HCT116 (cell line): ENCODE results near the gene SLAIN2. TPM values are rescaled to one million over a fixed set of nuclear protein-coding genes. Genes with fewer than 3 reads are reported as not detected.

Experiments used
- ATAC-seq: fragments of 200-7000 bp; cut with Tn5 transposase; 2 replicates; pipeline ENCODE4 v1.9.1; 2020; ENCODE audit warnings: mild to moderate bottlenecking, moderate library complexity
- BruUV-seq: library from RNA; stranded (reverse); fragments of 400-500 nt; replicated peaks from 2 replicates; lab custom pipeline; 2021; lab: Mats Ljungman, UMichigan
- CTCF ChIA-PET: fragments of 300-600 bp; sonication (Branson Sonifier 250); formaldehyde crosslinking; loops from one replicate; lab custom pipeline; 2021; ENCODE audit warnings: antibody characterized with exemption; lab: Charles Lee
- POLR2A ChIA-PET: fragments of 300-600, 350-600 bp; sonication (Branson Sonifier 250); formaldehyde crosslinking; loops from one replicate; lab custom pipeline; 2021; ENCODE audit warnings: antibody characterized with exemption; lab: Charles Lee
- RAD21 ChIA-PET, 2 experiments: fragments of 300-600 bp; sonication (Branson Sonifier 250); formaldehyde crosslinking; loops; one replicate each; lab custom pipeline; 2023; ENCODE audit warnings: low total read pairs in 2 of 2; ENCODE audit not compliant: uncharacterized antibody in 2 of 2, unreplicated experiment in 2 of 2, low non-redundant PET in 1 of 2; lab: Charles Lee
- DNase-seq: peaks from one replicate; pipeline ENCODE4 v3.0.0-alpha.2; 2010; ENCODE audit warnings: low read depth, low spot score
- H2AFZ ChIP-seq: fragments of 200-600 bp; shearing (Covaris generic), sonication (generic); 2 replicates; pipeline ENCODE4 v1.6.1; 2017; ENCODE audit warnings: low read depth, mixed run types, mixed read lengths, antibody characterized with exemption, low read length; ENCODE audit not compliant: poor library complexity, severe bottlenecking
- H3K27ac ChIP-seq: 2 replicates; pipeline ENCODE4 v1.5.1; 2012; ENCODE audit warnings: low read depth, low read length
- H3K27me3 ChIP-seq: fragments of 200-600 bp; sonication (generic); 2 replicates; pipeline ENCODE4 v1.6.1; 2016; ENCODE audit warnings: mixed run types, low read length, mixed read lengths; ENCODE audit not compliant: insufficient read depth
- H3K36me3 ChIP-seq, 2 experiments: fragments of 200-500 bp in 1 of 2; fragments of 200-600 bp in 1 of 2; sonication (Bioruptor generic) in 1 of 2; sonication (generic) in 1 of 2; 2 replicates each; pipeline versions ENCODE4 v1.5.1 to v1.6.1; 2014 to 2016; ENCODE audit warnings: low read length in 2 of 2, inconsistent platforms in 1 of 2, mixed read lengths in 1 of 2, mixed run types in 1 of 2; ENCODE audit not compliant: insufficient read depth in 2 of 2, control insufficient read depth in 1 of 2
- H3K4me1 ChIP-seq, 2 experiments: fragments of 200-600 bp in 1 of 2; sonication (generic) in 1 of 2; 2 replicates each; pipeline versions ENCODE4 v1.5.1 to v1.6.1; 2012 to 2017; ENCODE audit warnings: low read length in 2 of 2, inconsistent platforms in 1 of 2, mild to moderate bottlenecking in 1 of 2, mixed read lengths in 1 of 2, mixed run types in 1 of 2, moderate library complexity in 1 of 2; ENCODE audit not compliant: insufficient read depth in 2 of 2, control insufficient read depth in 1 of 2
- H3K4me2 ChIP-seq: fragments of 200-600 bp; sonication (generic); 2 replicates; pipeline ENCODE4 v1.6.1; 2017; ENCODE audit warnings: mixed run types, low read length, mixed read lengths
- H3K4me3 ChIP-seq, 2 experiments: fragments of 200-600 bp in 1 of 2; sonication (generic) in 1 of 2; replicated peaks in 1 of 2; 2 replicates each; pipeline ENCODE4 v1.5.1; 2011 to 2016; ENCODE audit warnings: low read length in 2 of 2, control low read depth in 1 of 2, low read depth in 1 of 2, mild to moderate bottlenecking in 1 of 2, mixed read lengths in 1 of 2, mixed run types in 1 of 2
- H3K79me2 ChIP-seq: fragments of 200-600 bp; sonication (generic); 2 replicates; pipeline ENCODE4 v1.6.1; 2017; ENCODE audit warnings: mild to moderate bottlenecking, mixed run types, low read length, moderate library complexity, mixed read lengths; ENCODE audit not compliant: insufficient read depth
- H3K9ac ChIP-seq: fragments of 200-600 bp; sonication (generic); 2 replicates; pipeline ENCODE4 v1.6.1; 2016; ENCODE audit warnings: low read length, mixed read lengths
- H3K9me2 ChIP-seq: fragments of 200-600 bp; sonication (generic), shearing (Covaris generic); 2 replicates; pipeline ENCODE4 v1.6.1; 2017; ENCODE audit warnings: mixed run types, mild to moderate bottlenecking, moderate library complexity; ENCODE audit not compliant: insufficient read depth
- H3K9me3 ChIP-seq, 2 experiments: fragments of 200-500 bp in 1 of 2; fragments of 200-600 bp in 1 of 2; sonication (Bioruptor generic) in 1 of 2; sonication (generic) in 1 of 2; 2 replicates each; pipeline ENCODE4 v1.6.1; 2014 to 2017; ENCODE audit warnings: low read length in 2 of 2, mixed read lengths in 2 of 2, inconsistent platforms in 1 of 2, low read depth in 1 of 2, mild to moderate bottlenecking in 1 of 2, mixed run types in 1 of 2, moderate library complexity in 1 of 2; ENCODE audit not compliant: control insufficient read depth in 1 of 2, insufficient read depth in 1 of 2
- H4K20me1 ChIP-seq: fragments of 200-600 bp; sonication (generic), shearing (Covaris generic); 2 replicates; pipeline ENCODE4 v1.6.1; 2017; ENCODE audit warnings: mixed run types, mild to moderate bottlenecking, moderate library complexity; ENCODE audit not compliant: insufficient read depth
- ATF3 ChIP-seq: IDR thresholded peaks from 2 replicates; pipeline ENCODE4 v1.6.1; 2012
- CBX3 ChIP-seq: IDR thresholded peaks from 2 replicates; pipeline ENCODE4 v1.6.1; 2012; ENCODE audit warnings: low read depth
- CEBPB ChIP-seq: IDR thresholded peaks from 2 replicates; pipeline ENCODE4 v1.6.1; 2012; ENCODE audit warnings: low read depth
- ELF1 ChIP-seq: IDR thresholded peaks from 2 replicates; pipeline ENCODE4 v1.6.1; 2012; ENCODE audit warnings: low read depth, borderline replicate concordance
- EZH2phosphoT487 ChIP-seq: fragments of 200-600 bp; IDR thresholded peaks from 2 replicates; pipeline ENCODE4 v1.6.1; 2018; ENCODE audit warnings: antibody characterized with exemption, borderline replicate concordance
- JUND ChIP-seq: IDR thresholded peaks from 2 replicates; pipeline ENCODE4 v1.6.1; 2012
- MAX ChIP-seq: IDR thresholded peaks from 2 replicates; pipeline ENCODE4 v1.6.1; 2012
- POLR2A ChIP-seq: IDR thresholded peaks from 2 replicates; pipeline ENCODE4 v1.7.0; 2011; ENCODE audit warnings: borderline replicate concordance; ENCODE audit not compliant: insufficient read depth, insufficient read length; ENCODE audit errors: extremely low read depth
- SIN3A ChIP-seq: IDR thresholded peaks from 2 replicates; pipeline ENCODE4 v1.6.1; 2012; ENCODE audit warnings: low read depth
- SP1 ChIP-seq: IDR thresholded peaks from 2 replicates; pipeline ENCODE4 v1.6.1; 2012; ENCODE audit warnings: low read depth
- YY1 ChIP-seq: IDR thresholded peaks from 2 replicates; pipeline ENCODE4 v1.6.1; 2011; ENCODE audit warnings: low read length, low read depth, moderate library complexity, mild to moderate bottlenecking; ENCODE audit not compliant: insufficient replicate concordance; ENCODE audit errors: extremely low read depth
- intact Hi-C: fragments of 100-400 bp; cut with micrococcal nuclease; formaldehyde crosslinking; loops from 2 replicates; pipeline ENCODE4 v1.10.0; 2022
- total RNA-seq: library from RNA; stranded (reverse); gene quantifications from one replicate; pipeline ENCODE4 v1.2.1, GENCODE V29; 2021; ENCODE audit not compliant: unreplicated experiment
- TF ChIP-seq, protein P1 (sequence below): IDR thresholded peaks from 2 replicates; pipeline ENCODE4 v1.6.1; 2012; ENCODE audit warnings: low read depth

The SLAIN2 gene
- total RNA-seq, 1 experiment from 2014 or later, result 50.3 TPM

- Histone ChIP-seq H3K9ac (no peak overlapping the region), H3K27ac (no peak overlapping the region), H3K4me2 (no peak overlapping the region), H4K20me1 (no peaks in the 10 kb centered on the region), H3K79me2 (no peaks in the 10 kb centered on the region), H2AFZ (no peak overlapping the region), H3K9me3 (no peaks in the 10 kb centered on the region), H3K4me1 (peaks cover 0 to 4% of the 10 kb centered on the region in 2 experiments; a peak in 2 of 4 replicates), H3K4me3 (no peak overlapping the region), H3K9me2 (no peaks in the 10 kb centered on the region), H3K27me3 (no peaks in the 10 kb centered on the region), H3K36me3 (no peaks in the 10 kb centered on the region)
- ChIA-PET POLR2A (no interaction called here), RAD21 (no interaction called here), CTCF (no interaction called here)
- no peak for ATAC-seq
- TF ChIP-seq ATF3 (no peak), YY1 (no peak), EZH2phosphoT487 (no peak), ELF1 (no peak), POLR2A (no peak), SIN3A (no peak), CBX3 (no peak), MAX (no peak), CEBPB (no peak), JUND (no peak), SP1 (no peak)
- TF ChIP-seq, protein P1, sequence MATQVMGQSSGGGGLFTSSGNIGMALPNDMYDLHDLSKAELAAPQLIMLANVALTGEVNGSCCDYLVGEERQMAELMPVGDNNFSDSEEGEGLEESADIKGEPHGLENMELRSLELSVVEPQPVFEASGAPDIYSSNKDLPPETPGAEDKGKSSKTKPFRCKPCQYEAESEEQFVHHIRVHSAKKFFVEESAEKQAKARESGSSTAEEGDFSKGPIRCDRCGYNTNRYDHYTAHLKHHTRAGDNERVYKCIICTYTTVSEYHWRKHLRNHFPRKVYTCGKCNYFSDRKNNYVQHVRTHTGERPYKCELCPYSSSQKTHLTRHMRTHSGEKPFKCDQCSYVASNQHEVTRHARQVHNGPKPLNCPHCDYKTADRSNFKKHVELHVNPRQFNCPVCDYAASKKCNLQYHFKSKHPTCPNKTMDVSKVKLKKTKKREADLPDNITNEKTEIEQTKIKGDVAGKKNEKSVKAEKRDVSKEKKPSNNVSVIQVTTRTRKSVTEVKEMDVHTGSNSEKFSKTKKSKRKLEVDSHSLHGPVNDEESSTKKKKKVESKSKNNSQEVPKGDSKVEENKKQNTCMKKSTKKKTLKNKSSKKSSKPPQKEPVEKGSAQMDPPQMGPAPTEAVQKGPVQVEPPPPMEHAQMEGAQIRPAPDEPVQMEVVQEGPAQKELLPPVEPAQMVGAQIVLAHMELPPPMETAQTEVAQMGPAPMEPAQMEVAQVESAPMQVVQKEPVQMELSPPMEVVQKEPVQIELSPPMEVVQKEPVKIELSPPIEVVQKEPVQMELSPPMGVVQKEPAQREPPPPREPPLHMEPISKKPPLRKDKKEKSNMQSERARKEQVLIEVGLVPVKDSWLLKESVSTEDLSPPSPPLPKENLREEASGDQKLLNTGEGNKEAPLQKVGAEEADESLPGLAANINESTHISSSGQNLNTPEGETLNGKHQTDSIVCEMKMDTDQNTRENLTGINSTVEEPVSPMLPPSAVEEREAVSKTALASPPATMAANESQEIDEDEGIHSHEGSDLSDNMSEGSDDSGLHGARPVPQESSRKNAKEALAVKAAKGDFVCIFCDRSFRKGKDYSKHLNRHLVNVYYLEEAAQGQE, result no peak
- intact Hi-C loops, result no loop called here
- BruUV-seq, result no TSS peak
- DNase-seq, result no peak
These were observed 46.2 kb upstream of the SLAIN2 start for GRCh38 chr4:48295116-48295515.
